Astrocyte (in vitro differentiated cells and primary cell): ENCODE data around the gene TEX38. TPM values are rescaled to one million over a fixed set of nuclear protein-coding genes. Genes with fewer than 3 reads are reported as not detected.
"Not testable (repeated sequence)": the region's sequence is repeated elsewhere in the genome, so short reads cannot be mapped to it uniquely, and the experiment has no call there.

ENCODE experiments used
- DNase-seq: peaks from one replicate; pipeline ENCODE4 v3.0.0-alpha.2; 2010; ENCODE audit warnings: low read depth
- FAIRE-seq: peaks from 2 replicates; lab custom pipeline; 2011; peaks lifted over from hg19 to GRCh38; lab: Jason Lieb, UNC
- H2AFZ ChIP-seq: 2 replicates; pipeline ENCODE4 v1.6.0; 2012; ENCODE audit warnings: low read depth, low read length, inconsistent platforms
- H3K27ac ChIP-seq: 2 replicates; pipeline ENCODE4 v1.5.1; 2011; ENCODE audit warnings: low read depth, low read length, inconsistent platforms
- H3K27me3 ChIP-seq: 2 replicates; pipeline ENCODE4 v1.6.0; 2011; ENCODE audit warnings: low read length, inconsistent platforms; ENCODE audit not compliant: insufficient read depth
- H3K36me3 ChIP-seq: 2 replicates; pipeline ENCODE4 v1.5.1; 2011; ENCODE audit warnings: low read length, inconsistent platforms; ENCODE audit not compliant: insufficient read depth
- H3K4me1 ChIP-seq: 2 replicates; pipeline ENCODE4 v1.5.1; 2011; ENCODE audit warnings: low read length, inconsistent platforms; ENCODE audit not compliant: insufficient read depth
- H3K4me2 ChIP-seq: 2 replicates; pipeline ENCODE4 v1.6.0; 2012; ENCODE audit warnings: low read length, inconsistent platforms
- H3K4me3 ChIP-seq: 2 replicates; pipeline ENCODE4 v1.5.1; 2011; ENCODE audit warnings: low read depth, mild to moderate bottlenecking, low read length, inconsistent platforms; ENCODE audit not compliant: insufficient read depth
- H3K79me2 ChIP-seq: 2 replicates; pipeline ENCODE4 v1.6.0; 2012; ENCODE audit warnings: mild to moderate bottlenecking, low read length, inconsistent platforms; ENCODE audit not compliant: insufficient read depth
- H3K9ac ChIP-seq: 2 replicates; pipeline ENCODE4 v1.6.0; 2012; ENCODE audit warnings: mild to moderate bottlenecking, low read length, inconsistent platforms
- H3K9me3 ChIP-seq: 2 replicates; pipeline ENCODE4 v1.5.1; 2012; ENCODE audit warnings: low read depth, mild to moderate bottlenecking, low read length, inconsistent platforms; ENCODE audit not compliant: insufficient read depth
- H4K20me1 ChIP-seq: 2 replicates; pipeline ENCODE4 v1.6.0; 2012; ENCODE audit warnings: low read length, inconsistent platforms; ENCODE audit not compliant: insufficient read depth
- H3K27ac Mint-ChIP-seq: one replicate; pipeline ENCODE4 v1.8.0; 2021; ENCODE audit warnings: mild to moderate bottlenecking, mixed read lengths; ENCODE audit not compliant: unreplicated experiment
- H3K27me3 Mint-ChIP-seq: one replicate; pipeline ENCODE4 v1.8.0; 2021; ENCODE audit warnings: low read depth, mixed read lengths; ENCODE audit not compliant: unreplicated experiment
- H3K36me3 Mint-ChIP-seq: one replicate; pipeline ENCODE4 v1.8.0; 2021; ENCODE audit warnings: low read depth, mixed read lengths; ENCODE audit not compliant: unreplicated experiment
- H3K4me1 Mint-ChIP-seq: one replicate; pipeline ENCODE4 v1.8.0; 2021; ENCODE audit warnings: low read depth, mixed read lengths; ENCODE audit not compliant: unreplicated experiment
- H3K4me3 Mint-ChIP-seq: one replicate; pipeline ENCODE4 v1.8.0; 2021; ENCODE audit warnings: mild to moderate bottlenecking, moderate library complexity, mixed read lengths; ENCODE audit not compliant: unreplicated experiment
- H3K9me3 Mint-ChIP-seq: one replicate; pipeline ENCODE4 v1.8.0; 2021; ENCODE audit warnings: mild to moderate bottlenecking, mixed read lengths; ENCODE audit not compliant: unreplicated experiment
- EZH2 ChIP-seq: IDR thresholded peaks from 2 replicates; pipeline ENCODE4 v1.6.1; 2012; ENCODE audit warnings: mild to moderate bottlenecking, low read length, inconsistent platforms; ENCODE audit not compliant: insufficient read depth
- total RNA-seq: library from RNA; stranded (reverse); gene quantifications from 2 replicates; pipeline ENCODE4 v1.2.1, GENCODE V29; 2021
- TF ChIP-seq, protein P1 (sequence below): IDR thresholded peaks from 2 replicates; pipeline ENCODE4 v1.5.1; 2011; ENCODE audit warnings: low read depth, mild to moderate bottlenecking, inconsistent platforms, low read length, moderate library complexity; ENCODE audit not compliant: insufficient read depth

The TEX38 gene
- total RNA-seq, 1 donor from 2014 or later, result not detected

GRCh38 chr1:46647611-46648010 is 24.0 kb upstream of the TEX38 start:
- Mint-ChIP-seq H3K4me1 (peaks cover 14% of the 10 kb centered on the region), H3K36me3 (peaks cover 24% of the 10 kb centered on the region), H3K4me3 (no peak overlapping the region), H3K27ac (no peak overlapping the region), H3K27me3 (no peaks in the 10 kb centered on the region), H3K9me3 (peaks cover 5% of the 10 kb centered on the region)
- H3K27ac ChIP-seq, result no peak overlapping the region
- no peak for TF ChIP-seq EZH2
- TF ChIP-seq, protein P1, sequence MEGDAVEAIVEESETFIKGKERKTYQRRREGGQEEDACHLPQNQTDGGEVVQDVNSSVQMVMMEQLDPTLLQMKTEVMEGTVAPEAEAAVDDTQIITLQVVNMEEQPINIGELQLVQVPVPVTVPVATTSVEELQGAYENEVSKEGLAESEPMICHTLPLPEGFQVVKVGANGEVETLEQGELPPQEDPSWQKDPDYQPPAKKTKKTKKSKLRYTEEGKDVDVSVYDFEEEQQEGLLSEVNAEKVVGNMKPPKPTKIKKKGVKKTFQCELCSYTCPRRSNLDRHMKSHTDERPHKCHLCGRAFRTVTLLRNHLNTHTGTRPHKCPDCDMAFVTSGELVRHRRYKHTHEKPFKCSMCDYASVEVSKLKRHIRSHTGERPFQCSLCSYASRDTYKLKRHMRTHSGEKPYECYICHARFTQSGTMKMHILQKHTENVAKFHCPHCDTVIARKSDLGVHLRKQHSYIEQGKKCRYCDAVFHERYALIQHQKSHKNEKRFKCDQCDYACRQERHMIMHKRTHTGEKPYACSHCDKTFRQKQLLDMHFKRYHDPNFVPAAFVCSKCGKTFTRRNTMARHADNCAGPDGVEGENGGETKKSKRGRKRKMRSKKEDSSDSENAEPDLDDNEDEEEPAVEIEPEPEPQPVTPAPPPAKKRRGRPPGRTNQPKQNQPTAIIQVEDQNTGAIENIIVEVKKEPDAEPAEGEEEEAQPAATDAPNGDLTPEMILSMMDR, result no peak
- H3K4me3 ChIP-seq, result no peak overlapping the region
- H3K4me1 ChIP-seq, result peaks cover 8% of the 10 kb centered on the region
- H3K27me3 ChIP-seq, result no peaks in the 10 kb centered on the region
- H3K79me2 ChIP-seq, result no peaks in the 10 kb centered on the region
- FAIRE-seq, result no peak
- no peak overlapping the region for H3K4me2 ChIP-seq
- H4K20me1 ChIP-seq, result no peaks in the 10 kb centered on the region
- no peak for DNase-seq
- H3K9me3 ChIP-seq, result no peaks in the 10 kb centered on the region
- peaks cover 11% of the 10 kb centered on the region for H3K36me3 ChIP-seq
- H3K9ac ChIP-seq, result no peak overlapping the region
- H2AFZ ChIP-seq, result no peak overlapping the region

DNA sequence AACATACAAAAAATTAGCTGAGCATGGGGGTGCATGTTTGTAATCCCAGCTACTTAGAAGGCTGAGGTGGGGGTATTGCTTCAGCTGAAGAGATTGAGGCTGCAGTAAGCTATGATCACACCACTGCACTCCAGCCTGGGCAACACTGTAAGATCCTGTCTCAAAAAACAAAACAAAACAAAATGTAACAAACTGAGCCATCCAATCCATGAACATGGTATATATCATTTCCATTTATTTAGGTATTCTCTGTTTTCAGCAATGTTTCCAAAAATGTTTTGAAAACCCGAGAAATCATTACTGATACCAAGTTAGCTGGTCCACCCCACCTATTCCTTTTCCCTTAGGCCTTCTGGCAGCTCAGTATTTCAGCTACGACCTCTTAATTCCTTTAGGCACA is 21.9 kb upstream of the TEX38 start:
- H3K9ac ChIP-seq, result no peak overlapping the region
- FAIRE-seq (no peak), DNase-seq (no peak)
- no peak for TF ChIP-seq EZH2
- TF ChIP-seq, protein P1, result no peak
- no peaks in the 10 kb centered on the region for H3K4me1 ChIP-seq
- no peak overlapping the region for H3K4me3 ChIP-seq
- Mint-ChIP-seq H3K27me3 (no peaks in the 10 kb centered on the region), H3K9me3 (peaks cover 5% of the 10 kb centered on the region), H3K4me3 (no peak overlapping the region), H3K4me1 (peaks cover 14% of the 10 kb centered on the region), H3K27ac (no peak overlapping the region), H3K36me3 (peaks cover 28% of the 10 kb centered on the region)
- no peaks in the 10 kb centered on the region for H3K9me3 ChIP-seq
- H3K27me3 ChIP-seq, result no peaks in the 10 kb centered on the region
- no peak overlapping the region for H2AFZ ChIP-seq
- peaks cover 11% of the 10 kb centered on the region for H3K36me3 ChIP-seq
- H3K4me2 ChIP-seq, result no peak overlapping the region
- H3K27ac ChIP-seq, result no peak overlapping the region
- H3K79me2 ChIP-seq, result no peaks in the 10 kb centered on the region
- no peaks in the 10 kb centered on the region for H4K20me1 ChIP-seq

DNA sequence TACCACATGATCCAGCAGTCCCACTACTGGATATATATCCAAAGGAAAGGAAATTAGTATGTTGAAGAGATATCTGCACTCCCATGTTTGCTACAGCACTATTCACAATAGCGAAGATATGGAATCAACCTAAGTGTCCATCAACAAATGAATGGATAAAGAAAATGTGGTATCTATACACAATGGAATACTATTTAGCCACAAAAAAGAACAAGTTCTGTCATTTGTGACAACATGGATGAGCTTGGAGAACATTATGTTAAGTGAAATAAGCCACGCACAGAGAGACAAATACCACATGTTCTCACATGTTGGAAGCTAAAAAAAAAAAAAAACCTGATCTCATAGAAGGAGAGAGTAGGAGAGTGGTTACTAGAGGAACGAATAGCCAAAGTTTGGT is 21.2 kb upstream of the TEX38 start:
- DNase-seq (no peak), FAIRE-seq (no peak)
- peaks cover 11% of the 10 kb centered on the region for H3K36me3 ChIP-seq
- no peaks in the 10 kb centered on the region for H3K9me3 ChIP-seq
- peaks cover 14% of the 10 kb centered on the region for H3K4me1 Mint-ChIP-seq
- no peak overlapping the region for H3K27ac ChIP-seq
- H4K20me1 ChIP-seq, result no peaks in the 10 kb centered on the region
- no peak overlapping the region for H3K9ac ChIP-seq
- no peak overlapping the region for H3K4me2 ChIP-seq
- H3K27me3 ChIP-seq, result no peaks in the 10 kb centered on the region
- no peak overlapping the region for H3K4me3 Mint-ChIP-seq
- no peaks in the 10 kb centered on the region for H3K4me1 ChIP-seq
- H3K9me3 Mint-ChIP-seq, result peaks cover 5% of the 10 kb centered on the region
- H3K27ac Mint-ChIP-seq, result no peak overlapping the region
- no peaks in the 10 kb centered on the region for H3K27me3 Mint-ChIP-seq
- no peak overlapping the region for H3K4me3 ChIP-seq
- no peaks in the 10 kb centered on the region for H3K79me2 ChIP-seq
- peaks cover 31% of the 10 kb centered on the region for H3K36me3 Mint-ChIP-seq
- no peak overlapping the region for H2AFZ ChIP-seq
- TF ChIP-seq, protein P1, result no peak
- TF ChIP-seq EZH2, result no peak

- not testable (repeated sequence) for H3K4me3 ChIP-seq, H3K27me3 ChIP-seq, H3K27ac Mint-ChIP-seq, H2AFZ ChIP-seq, H4K20me1 ChIP-seq, H3K4me1 ChIP-seq, H3K9me3 Mint-ChIP-seq, FAIRE-seq, H3K4me3 Mint-ChIP-seq, H3K27ac ChIP-seq, H3K9me3 ChIP-seq, DNase-seq, H3K4me2 ChIP-seq, H3K9ac ChIP-seq, H3K79me2 ChIP-seq, H3K27me3 Mint-ChIP-seq
- peaks cover 31% of the 10 kb centered on the region for H3K36me3 Mint-ChIP-seq
- peaks cover 11% of the 10 kb centered on the region for H3K36me3 ChIP-seq
- peaks cover 14% of the 10 kb centered on the region for H3K4me1 Mint-ChIP-seq
Measured at GRCh38 chr1:46651152-46651551, 20.5 kb upstream of the TEX38 start.
